Activated CD8-positive, alpha-beta memory T cell treated with anti-CD3 and anti-CD28 coated beads, Interleukin-2, amount 50 U/mL, for 24 hours (primary cell): ENCODE measurements around the gene C11orf16.
"Not testable (repeated sequence)": the region's sequence is repeated elsewhere in the genome, so short reads cannot be mapped to it uniquely, and the experiment has no call there.

ENCODE experiments used
- DNase-seq: peaks from one replicate; pipeline ENCODE4 v3.0.0-alpha.2; 2020; ENCODE audit errors: extremely low read depth

Gene C11orf16

GRCh38 chr11:8886322-8886721 is 46.4 kb downstream of the C11orf16 start:
- no peak for DNase-seq

- not testable (repeated sequence) for DNase-seq
Measured at GRCh38 chr11:8881585-8881984, 51.2 kb downstream of the C11orf16 start.

GRCh38 chr11:8878771-8879170 is 54.0 kb downstream of the C11orf16 start:
- DNase-seq, result no peak

GRCh38 chr11:8873741-8874405 is 58.9 kb downstream of the C11orf16 start:
- DNase-seq, result no peak

GRCh38 chr11:8871962-8872361 is 60.8 kb downstream of the C11orf16 start:
- DNase-seq, result no peak

GRCh38 chr11:8871171-8871775 is 61.5 kb downstream of the C11orf16 start:
- no peak for DNase-seq

GRCh38 chr11:8870411-8871170 is 62.2 kb downstream of the C11orf16 start:
- no peak for DNase-seq
